ENCODE results near the gene STAB2.

The STAB2 gene

DNA sequence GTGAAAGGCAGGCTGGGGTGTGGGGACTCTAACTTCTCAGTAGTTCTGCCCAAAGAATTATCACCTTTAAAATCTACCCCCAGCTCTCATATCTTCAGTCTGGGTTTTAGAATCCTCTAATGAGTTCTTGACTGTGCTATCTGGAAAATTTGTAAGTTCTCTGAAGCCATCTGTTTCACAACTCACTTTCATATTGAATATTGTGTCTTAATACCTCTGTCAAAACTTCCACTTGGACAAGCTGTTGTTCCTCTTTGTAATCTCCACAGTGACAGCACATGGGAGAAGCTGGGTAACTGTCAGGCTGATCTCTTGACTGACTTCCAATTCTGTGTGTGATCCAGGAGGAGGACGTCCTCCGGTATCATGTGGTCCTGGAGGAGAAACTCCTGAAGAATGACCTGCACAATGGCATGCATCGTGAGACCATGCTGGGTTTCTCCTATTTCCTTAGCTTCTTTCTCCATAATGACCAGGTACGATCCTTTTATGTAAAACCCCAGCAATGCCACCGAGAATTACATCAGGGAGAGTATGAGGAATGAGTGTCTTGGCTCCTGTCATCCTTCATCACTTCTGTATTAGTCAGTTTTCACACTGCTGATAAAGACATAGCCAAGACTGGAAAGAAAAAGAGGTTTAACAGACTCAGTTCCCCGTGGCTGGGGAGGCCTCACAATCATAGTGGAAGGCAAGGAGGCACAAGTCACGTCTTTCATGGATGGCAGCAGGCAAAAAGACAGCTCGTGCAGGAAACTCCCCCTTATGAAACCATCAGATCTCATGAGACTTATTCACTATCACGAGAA lies 111.9 kb downstream of the STAB2 start:
- Histone ChIP-seq H3K4me1 (ENCODE audit: insufficient read depth, low read length) (no peaks in the 10 kb centered on the region), H3K4me3 (ENCODE audit: low read depth in 1 of 2, low read length in 2 of 2) (no peak overlapping the region), H3K27me3 (ENCODE audit: control insufficient read depth in 1 of 2, insufficient read depth in 2 of 2, low read length in 2 of 2) (no peaks in the 10 kb centered on the region), H3K9me3 (ENCODE audit: low read length) (no peaks in the 10 kb centered on the region), H3K9ac (ENCODE audit: low read length) (no peak overlapping the region), H3K27ac (ENCODE audit: low read depth, low read length) (no peak overlapping the region), H3K36me3 (ENCODE audit: insufficient read depth, low read length) (no peaks in the 10 kb centered on the region)

DNA sequence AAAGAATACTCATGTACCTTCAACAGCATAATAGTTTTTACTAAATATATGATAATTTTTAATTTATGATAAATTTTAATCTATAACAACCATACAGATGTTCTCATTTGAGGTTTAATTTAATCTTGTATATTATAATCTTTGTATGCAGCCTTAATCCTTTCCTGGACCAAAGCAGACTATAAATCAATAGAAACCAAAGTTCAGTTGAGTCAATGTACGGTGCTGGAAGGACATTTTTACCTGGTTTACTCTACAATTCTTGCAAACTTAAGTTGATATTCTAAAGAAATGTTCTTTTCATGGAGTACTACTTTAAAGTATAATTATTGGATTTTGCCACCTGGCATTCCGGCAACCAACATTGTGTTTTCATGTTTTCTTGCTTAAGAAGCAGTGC lies 118.0 kb downstream of the STAB2 start:
- H3K27me3 ChIP-seq (ENCODE audit: control insufficient read depth in 1 of 2, insufficient read depth in 2 of 2, low read length in 2 of 2) = no peaks in the 10 kb centered on the region
- no peak overlapping the region for H3K9ac ChIP-seq (ENCODE audit: low read length)
- no peaks in the 10 kb centered on the region for H3K4me1 ChIP-seq (ENCODE audit: insufficient read depth, low read length)
- no peak overlapping the region for H3K27ac ChIP-seq (ENCODE audit: low read depth, low read length)
- H3K4me3 ChIP-seq (ENCODE audit: low read depth in 1 of 2, low read length in 2 of 2) = no peak overlapping the region
- no peaks in the 10 kb centered on the region for H3K36me3 ChIP-seq (ENCODE audit: insufficient read depth, low read length)
- no peaks in the 10 kb centered on the region for H3K9me3 ChIP-seq (ENCODE audit: low read length)

DNA sequence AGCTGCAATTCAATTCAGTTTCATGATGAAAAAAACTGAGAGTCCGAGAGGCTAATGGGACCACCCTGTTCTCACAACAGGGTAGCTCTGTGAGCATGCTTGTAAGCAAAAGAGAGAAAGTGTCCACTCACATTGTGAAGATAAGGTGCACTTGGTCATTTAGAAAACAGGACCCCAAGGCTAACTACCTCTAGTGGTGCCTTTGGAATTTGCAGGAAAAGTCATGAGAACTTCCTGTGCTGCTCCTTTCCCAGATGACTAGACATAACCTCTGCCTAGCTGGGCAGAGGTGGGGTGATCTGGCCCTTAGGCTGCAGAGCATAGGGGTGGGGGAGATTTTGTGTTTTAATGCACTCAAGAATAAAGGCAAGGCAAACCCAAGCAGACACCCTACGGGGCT lies 118.9 kb downstream of the STAB2 start:
- Histone ChIP-seq H3K27me3 (ENCODE audit: control insufficient read depth in 1 of 2, insufficient read depth in 2 of 2, low read length in 2 of 2) (no peaks in the 10 kb centered on the region), H3K9ac (ENCODE audit: low read length) (no peak overlapping the region), H3K36me3 (ENCODE audit: insufficient read depth, low read length) (no peaks in the 10 kb centered on the region), H3K4me1 (ENCODE audit: insufficient read depth, low read length) (no peaks in the 10 kb centered on the region), H3K27ac (ENCODE audit: low read depth, low read length) (no peak overlapping the region), H3K9me3 (ENCODE audit: low read length) (no peaks in the 10 kb centered on the region), H3K4me3 (ENCODE audit: low read depth in 1 of 2, low read length in 2 of 2) (no peak overlapping the region)

DNA sequence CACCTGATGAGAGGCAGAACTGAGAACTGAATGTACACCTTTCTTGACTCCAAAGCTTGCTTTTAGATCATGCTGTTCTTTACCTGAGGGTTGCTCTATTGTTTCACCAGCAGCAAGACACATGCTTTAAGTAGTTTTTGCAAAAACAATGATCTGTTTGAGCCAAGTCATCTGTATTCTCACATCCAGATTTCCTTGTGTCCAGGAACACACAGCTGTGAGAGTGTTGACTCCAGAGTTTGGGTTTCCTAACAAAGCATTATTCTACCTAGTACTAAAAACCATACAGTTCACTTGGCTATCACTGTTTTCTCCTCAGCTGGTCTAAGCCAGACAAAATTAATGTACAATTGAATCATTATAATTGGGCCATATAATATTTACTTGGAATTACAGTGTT lies 120.4 kb downstream of the STAB2 start:
- Histone ChIP-seq H3K27ac (ENCODE audit: low read depth, low read length) (no peak overlapping the region), H3K9ac (ENCODE audit: low read length) (no peak overlapping the region), H3K9me3 (ENCODE audit: low read length) (no peaks in the 10 kb centered on the region), H3K4me1 (ENCODE audit: insufficient read depth, low read length) (no peaks in the 10 kb centered on the region), H3K27me3 (ENCODE audit: control insufficient read depth in 1 of 2, insufficient read depth in 2 of 2, low read length in 2 of 2) (no peaks in the 10 kb centered on the region), H3K4me3 (ENCODE audit: low read depth in 1 of 2, low read length in 2 of 2) (no peak overlapping the region), H3K36me3 (ENCODE audit: insufficient read depth, low read length) (no peaks in the 10 kb centered on the region)

DNA sequence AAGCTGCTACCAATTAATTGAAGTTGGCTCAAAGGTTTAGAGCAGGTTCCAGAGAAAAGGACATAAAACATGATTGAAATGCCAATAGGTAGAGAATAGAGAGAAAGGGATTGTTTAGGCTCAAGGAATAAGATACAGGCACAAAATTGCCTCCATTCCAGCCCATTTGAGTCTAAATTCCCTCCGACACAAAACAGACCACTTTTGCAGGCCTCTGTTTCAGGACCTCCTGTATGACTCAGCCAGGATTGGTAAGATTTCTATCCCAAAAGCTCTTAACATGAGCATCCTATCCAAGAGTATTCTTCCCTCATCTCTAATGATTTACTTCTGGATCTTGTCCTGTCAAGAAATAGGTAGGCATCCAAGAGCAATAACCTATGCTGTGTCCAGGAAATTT lies 123.5 kb downstream of the STAB2 start:
- H3K36me3 ChIP-seq (ENCODE audit: insufficient read depth, low read length) = no peaks in the 10 kb centered on the region
- H3K27me3 ChIP-seq (ENCODE audit: control insufficient read depth in 1 of 2, insufficient read depth in 2 of 2, low read length in 2 of 2) = no peaks in the 10 kb centered on the region
- no peak overlapping the region for H3K27ac ChIP-seq (ENCODE audit: low read depth, low read length)
- no peak overlapping the region for H3K9ac ChIP-seq (ENCODE audit: low read length)
- no peaks in the 10 kb centered on the region for H3K4me1 ChIP-seq (ENCODE audit: insufficient read depth, low read length)
- no peaks in the 10 kb centered on the region for H3K9me3 ChIP-seq (ENCODE audit: low read length)
- no peak overlapping the region for H3K4me3 ChIP-seq (ENCODE audit: low read depth in 1 of 2, low read length in 2 of 2)

DNA sequence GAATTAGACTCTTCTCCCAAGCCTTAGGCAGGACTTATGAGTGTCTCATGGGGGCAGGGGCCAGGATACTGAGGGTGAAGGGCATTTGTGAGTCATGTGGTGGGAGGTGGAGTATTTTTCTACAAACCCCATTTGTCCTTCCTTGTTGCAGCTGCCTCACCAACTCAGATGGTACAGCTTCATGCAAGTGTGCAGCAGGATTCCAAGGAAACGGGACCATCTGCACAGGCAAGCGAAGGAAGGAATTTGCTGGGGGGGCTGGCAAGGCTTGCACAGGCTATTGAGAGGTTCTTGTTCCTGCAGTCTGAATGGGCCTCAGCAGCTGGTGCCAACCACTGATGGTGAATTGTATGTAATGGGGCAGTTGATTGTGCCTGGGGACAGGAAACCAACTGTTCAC lies 125.1 kb downstream of the STAB2 start:
- Histone ChIP-seq H3K9me3 (ENCODE audit: low read length) (no peaks in the 10 kb centered on the region), H3K4me1 (ENCODE audit: insufficient read depth, low read length) (no peaks in the 10 kb centered on the region), H3K9ac (ENCODE audit: low read length) (no peak overlapping the region), H3K27ac (ENCODE audit: low read depth, low read length) (no peak overlapping the region), H3K27me3 (ENCODE audit: control insufficient read depth in 1 of 2, insufficient read depth in 2 of 2, low read length in 2 of 2) (no peaks in the 10 kb centered on the region), H3K36me3 (ENCODE audit: insufficient read depth, low read length) (no peaks in the 10 kb centered on the region), H3K4me3 (ENCODE audit: low read depth in 1 of 2, low read length in 2 of 2) (no peak overlapping the region)

DNA sequence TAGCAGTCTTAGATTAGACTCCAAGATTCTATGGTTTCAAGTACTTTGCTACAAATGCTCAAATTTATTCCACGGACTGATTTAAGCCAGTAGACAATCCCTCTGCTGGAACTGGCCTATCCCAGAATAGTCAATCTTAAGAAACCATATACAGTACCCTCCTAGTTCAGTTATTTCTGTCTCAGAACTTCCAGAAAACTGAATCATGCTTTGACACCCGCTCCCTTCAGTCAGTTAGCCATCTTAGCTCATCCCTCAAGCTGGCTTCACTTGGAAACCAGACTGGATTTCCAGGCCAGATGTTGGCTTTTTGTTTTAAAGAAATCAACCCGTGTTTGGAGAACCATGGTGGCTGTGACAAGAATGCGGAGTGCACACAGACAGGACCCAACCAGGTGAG lies 128.4 kb downstream of the STAB2 start:
- Histone ChIP-seq H3K4me1 (ENCODE audit: insufficient read depth, low read length) (no peaks in the 10 kb centered on the region), H3K27me3 (ENCODE audit: control insufficient read depth in 1 of 2, insufficient read depth in 2 of 2, low read length in 2 of 2) (no peaks in the 10 kb centered on the region), H3K4me3 (ENCODE audit: low read depth in 1 of 2, low read length in 2 of 2) (no peak overlapping the region), H3K9ac (ENCODE audit: low read length) (no peak overlapping the region), H3K9me3 (ENCODE audit: low read length) (no peaks in the 10 kb centered on the region), H3K36me3 (ENCODE audit: insufficient read depth, low read length) (no peaks in the 10 kb centered on the region), H3K27ac (ENCODE audit: low read depth, low read length) (no peak overlapping the region)

DNA sequence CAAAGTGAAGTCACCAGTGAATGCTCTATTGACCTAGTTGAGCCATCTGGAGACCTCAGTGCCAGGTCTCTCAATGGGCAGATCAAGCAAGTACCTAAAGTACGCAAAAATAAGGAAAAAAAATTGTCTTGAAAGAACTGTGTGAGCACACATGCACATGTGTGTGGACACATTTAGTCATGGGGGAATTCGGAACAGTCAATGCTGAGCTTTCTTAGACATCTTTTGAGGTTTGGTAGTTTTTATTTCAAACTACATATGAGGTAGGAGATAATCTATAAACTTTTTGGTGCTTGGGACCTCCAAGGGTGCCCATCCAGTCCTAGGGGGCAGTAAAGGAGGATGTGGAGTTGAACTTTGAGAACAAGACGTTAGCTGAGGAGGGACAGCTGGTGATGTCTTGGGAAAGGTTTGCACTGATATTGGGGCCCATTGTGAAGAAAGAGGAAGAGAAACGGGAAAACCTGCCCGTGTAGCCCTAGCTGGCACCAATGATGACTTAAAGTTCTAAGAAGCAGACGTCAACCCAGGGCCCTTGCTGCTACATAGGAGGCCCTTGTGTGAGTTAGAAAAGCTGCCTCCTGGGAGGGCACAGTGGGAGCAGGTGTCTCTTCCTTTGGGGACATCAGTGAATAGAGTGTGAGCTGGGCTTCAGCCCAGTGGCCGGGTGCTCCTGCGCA lies 129.6 kb downstream of the STAB2 start:
- H3K4me1 ChIP-seq (ENCODE audit: insufficient read depth, low read length) = no peaks in the 10 kb centered on the region
- H3K9ac ChIP-seq (ENCODE audit: low read length) = no peak overlapping the region
- H3K4me3 ChIP-seq (ENCODE audit: low read depth in 1 of 2, low read length in 2 of 2) = no peak overlapping the region

DNA sequence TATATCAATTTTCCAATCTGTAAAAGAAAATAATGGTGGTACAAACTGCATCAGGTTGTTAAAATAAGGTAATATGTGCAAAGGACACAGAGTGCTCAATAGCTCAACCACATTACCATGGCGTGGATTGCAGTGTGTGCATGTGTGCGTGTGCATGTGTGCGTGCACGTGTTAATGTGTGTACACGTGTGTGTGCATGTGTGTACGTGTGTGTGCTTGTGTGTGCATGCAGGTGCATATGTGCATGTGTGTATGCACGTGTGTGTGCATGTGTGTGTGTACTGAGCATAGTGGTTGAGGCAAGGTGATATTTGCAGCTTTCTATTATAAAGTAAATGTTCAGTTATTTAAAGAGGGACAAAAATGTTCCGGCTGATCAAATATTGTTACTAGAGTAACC lies 138.3 kb downstream of the STAB2 start:
- H3K27ac ChIP-seq (ENCODE audit: low read depth, low read length) = no peak overlapping the region
- no peaks in the 10 kb centered on the region for H3K27me3 ChIP-seq (ENCODE audit: control insufficient read depth in 1 of 2, insufficient read depth in 2 of 2, low read length in 2 of 2)
- no peak overlapping the region for H3K9ac ChIP-seq (ENCODE audit: low read length)
- H3K4me3 ChIP-seq (ENCODE audit: low read depth in 1 of 2, low read length in 2 of 2) = no peak overlapping the region
- no peaks in the 10 kb centered on the region for H3K9me3 ChIP-seq (ENCODE audit: low read length)
- no peaks in the 10 kb centered on the region for H3K4me1 ChIP-seq (ENCODE audit: insufficient read depth, low read length)
- no peaks in the 10 kb centered on the region for H3K36me3 ChIP-seq (ENCODE audit: insufficient read depth, low read length)

More for the DNA sequence above, 129.6 kb downstream of the STAB2 start:
- Histone ChIP-seq H3K27ac (ENCODE audit: low read depth, low read length) (no peak overlapping the region), H3K36me3 (ENCODE audit: insufficient read depth, low read length) (no peaks in the 10 kb centered on the region), H3K9me3 (ENCODE audit: low read length) (no peaks in the 10 kb centered on the region), H3K27me3 (ENCODE audit: control insufficient read depth in 1 of 2, insufficient read depth in 2 of 2, low read length in 2 of 2) (no peaks in the 10 kb centered on the region)

DNA sequence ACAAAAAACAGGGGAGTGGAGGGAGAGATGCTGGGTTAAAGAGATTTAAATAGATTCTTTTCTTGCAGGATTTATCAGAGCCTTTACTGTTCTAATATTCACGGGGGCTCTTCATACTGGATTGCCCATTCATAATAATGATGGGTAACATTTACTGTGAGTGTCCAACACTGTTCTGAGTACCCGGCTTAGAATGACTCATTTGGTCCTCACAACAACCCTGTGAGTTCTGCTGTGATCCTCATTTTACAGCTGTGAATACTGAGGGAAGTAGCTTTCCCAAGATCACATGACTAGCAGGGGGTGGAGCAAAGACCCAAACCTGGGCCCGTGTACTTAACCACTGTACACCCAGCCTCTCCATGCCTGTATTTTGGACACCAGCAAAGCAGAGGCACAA lies 140.6 kb downstream of the STAB2 start:
- H3K36me3 ChIP-seq (ENCODE audit: insufficient read depth, low read length) = no peaks in the 10 kb centered on the region
- no peaks in the 10 kb centered on the region for H3K9me3 ChIP-seq (ENCODE audit: low read length)
- H3K27me3 ChIP-seq (ENCODE audit: control insufficient read depth in 1 of 2, insufficient read depth in 2 of 2, low read length in 2 of 2) = no peaks in the 10 kb centered on the region
- H3K9ac ChIP-seq (ENCODE audit: low read length) = no peak overlapping the region
- H3K4me1 ChIP-seq (ENCODE audit: insufficient read depth, low read length) = no peaks in the 10 kb centered on the region
- H3K4me3 ChIP-seq (ENCODE audit: low read depth in 1 of 2, low read length in 2 of 2) = no peak overlapping the region
- no peak overlapping the region for H3K27ac ChIP-seq (ENCODE audit: low read depth, low read length)

DNA sequence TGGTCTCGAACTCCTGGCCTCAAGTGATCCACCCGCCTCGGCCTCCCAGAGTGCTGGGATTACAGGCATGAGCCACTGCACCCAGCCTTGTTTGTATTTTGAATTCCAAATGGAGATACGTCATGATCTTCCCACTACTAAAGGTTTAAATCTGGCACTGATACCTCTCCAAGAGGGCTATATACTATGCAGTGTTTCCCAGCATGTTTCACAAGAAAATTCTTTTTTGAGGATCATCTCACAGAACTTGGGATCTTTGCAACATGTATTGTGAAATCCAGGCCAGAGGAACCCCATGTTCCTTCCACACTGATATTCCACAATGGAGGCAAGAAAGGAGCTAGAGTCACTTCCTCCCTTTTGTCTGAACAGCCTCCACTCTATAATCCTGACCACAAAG lies 141.2 kb downstream of the STAB2 start:
- Histone ChIP-seq H3K27ac (ENCODE audit: low read depth, low read length) (no peak overlapping the region), H3K27me3 (ENCODE audit: control insufficient read depth in 1 of 2, insufficient read depth in 2 of 2, low read length in 2 of 2) (no peaks in the 10 kb centered on the region), H3K4me3 (ENCODE audit: low read depth in 1 of 2, low read length in 2 of 2) (no peak overlapping the region), H3K9ac (ENCODE audit: low read length) (no peak overlapping the region), H3K4me1 (ENCODE audit: insufficient read depth, low read length) (no peaks in the 10 kb centered on the region), H3K36me3 (ENCODE audit: insufficient read depth, low read length) (no peaks in the 10 kb centered on the region), H3K9me3 (ENCODE audit: low read length) (no peaks in the 10 kb centered on the region)

DNA sequence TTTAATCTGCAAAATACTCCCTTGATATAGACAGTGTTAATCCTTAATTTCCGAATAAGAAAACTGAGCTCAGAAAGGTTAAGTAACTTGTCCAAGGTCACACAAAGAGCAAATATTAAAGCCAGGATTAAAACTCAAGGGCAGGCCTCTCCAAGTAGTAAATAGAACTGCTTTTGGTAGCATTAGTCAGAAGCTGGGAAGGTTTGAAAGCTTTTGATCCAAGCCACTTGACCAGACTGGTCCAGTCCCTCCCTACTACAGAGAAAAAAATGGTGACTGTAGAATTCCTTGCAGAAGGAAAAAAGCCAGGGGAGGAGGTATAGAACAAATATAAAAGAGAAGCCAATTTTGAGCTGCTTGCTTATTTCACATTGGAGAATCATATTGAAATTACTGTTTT lies 142.4 kb downstream of the STAB2 start:
- H3K27me3 ChIP-seq (ENCODE audit: control insufficient read depth in 1 of 2, insufficient read depth in 2 of 2, low read length in 2 of 2) = no peaks in the 10 kb centered on the region
- H3K9ac ChIP-seq (ENCODE audit: low read length) = no peak overlapping the region
- no peak overlapping the region for H3K27ac ChIP-seq (ENCODE audit: low read depth, low read length)
- no peaks in the 10 kb centered on the region for H3K36me3 ChIP-seq (ENCODE audit: insufficient read depth, low read length)
- H3K4me3 ChIP-seq (ENCODE audit: low read depth in 1 of 2, low read length in 2 of 2) = no peak overlapping the region
- no peaks in the 10 kb centered on the region for H3K9me3 ChIP-seq (ENCODE audit: low read length)
- no peaks in the 10 kb centered on the region for H3K4me1 ChIP-seq (ENCODE audit: insufficient read depth, low read length)
